Liver (tissue), 3 donors: ENCODE results near the gene SUCLG2.

Experiments
- TF ChIP-seq, protein P1 (sequence below): fragments of 150-350 bp; IDR thresholded peaks from 2 replicates; pipeline ENCODE4 v1.5.1; 2017; ENCODE audit warnings: improper control_type of control experiment, low read depth, low read length; ENCODE audit not compliant: missing input control
- TF ChIP-seq, protein P2 (sequence below): IDR thresholded peaks from 2 replicates; pipeline ENCODE4 v1.6.1; 2016; ENCODE audit warnings: antibody characterized with exemption
- donor health status: healthy.
- donor health status: healthy.

DNA sequence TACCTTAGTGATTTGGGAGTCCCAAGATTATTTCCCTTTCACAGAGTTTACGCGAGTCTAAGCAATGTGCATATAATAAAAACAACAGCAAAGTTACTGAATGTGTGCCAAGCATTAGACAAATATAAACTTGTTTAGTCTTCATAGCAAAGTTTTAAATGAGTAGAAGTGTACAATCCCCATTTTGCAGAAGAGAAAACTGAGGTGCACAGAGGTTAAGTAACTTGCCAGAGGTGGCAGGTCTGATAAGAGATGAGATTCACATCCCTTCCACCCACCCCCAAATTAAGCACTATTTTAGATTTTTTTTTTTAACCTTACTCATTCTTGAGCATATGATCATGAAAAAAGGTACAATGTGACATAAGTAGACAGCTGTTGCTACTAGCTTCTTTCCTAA, 2.2 kb upstream of the SUCLG2 start:
- TF ChIP-seq, protein P1, sequence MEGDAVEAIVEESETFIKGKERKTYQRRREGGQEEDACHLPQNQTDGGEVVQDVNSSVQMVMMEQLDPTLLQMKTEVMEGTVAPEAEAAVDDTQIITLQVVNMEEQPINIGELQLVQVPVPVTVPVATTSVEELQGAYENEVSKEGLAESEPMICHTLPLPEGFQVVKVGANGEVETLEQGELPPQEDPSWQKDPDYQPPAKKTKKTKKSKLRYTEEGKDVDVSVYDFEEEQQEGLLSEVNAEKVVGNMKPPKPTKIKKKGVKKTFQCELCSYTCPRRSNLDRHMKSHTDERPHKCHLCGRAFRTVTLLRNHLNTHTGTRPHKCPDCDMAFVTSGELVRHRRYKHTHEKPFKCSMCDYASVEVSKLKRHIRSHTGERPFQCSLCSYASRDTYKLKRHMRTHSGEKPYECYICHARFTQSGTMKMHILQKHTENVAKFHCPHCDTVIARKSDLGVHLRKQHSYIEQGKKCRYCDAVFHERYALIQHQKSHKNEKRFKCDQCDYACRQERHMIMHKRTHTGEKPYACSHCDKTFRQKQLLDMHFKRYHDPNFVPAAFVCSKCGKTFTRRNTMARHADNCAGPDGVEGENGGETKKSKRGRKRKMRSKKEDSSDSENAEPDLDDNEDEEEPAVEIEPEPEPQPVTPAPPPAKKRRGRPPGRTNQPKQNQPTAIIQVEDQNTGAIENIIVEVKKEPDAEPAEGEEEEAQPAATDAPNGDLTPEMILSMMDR: no peak
- TF ChIP-seq, protein P2, sequence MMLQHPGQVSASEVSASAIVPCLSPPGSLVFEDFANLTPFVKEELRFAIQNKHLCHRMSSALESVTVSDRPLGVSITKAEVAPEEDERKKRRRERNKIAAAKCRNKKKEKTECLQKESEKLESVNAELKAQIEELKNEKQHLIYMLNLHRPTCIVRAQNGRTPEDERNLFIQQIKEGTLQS: no peak
